Stimulated activated naive CD8-positive, alpha-beta T cell treated with anti-CD3 and anti-CD28 coated beads, Interleukin-15, amount 100 ng/mL, for 72 hours (primary cell): Measurements from ENCODE around the gene MSL2.
"Not testable (repeated sequence)": the region's sequence is repeated elsewhere in the genome, so short reads cannot be mapped to it uniquely, and the experiment has no call there.

Source experiments
- ATAC-seq: fragments of 150-1000 bp; cut with Tn5 transposase; 2 replicates; pipeline ENCODE4 v1.10.0; 2021; ENCODE audit warnings: mild to moderate bottlenecking, moderate library complexity
- DNase-seq, 2 donors: peaks; one replicate each; pipeline ENCODE4 v3.0.0; 2021 to 2022
- H3K27ac Mint-ChIP-seq, 2 donors: one replicate each; pipeline ENCODE4 v1.8.0; 2022; ENCODE audit warnings: mild to moderate bottlenecking in 2 of 2, mixed read lengths in 2 of 2, moderate library complexity in 2 of 2
- H3K27me3 Mint-ChIP-seq: one replicate; pipeline ENCODE4 v1.8.0; 2022; ENCODE audit warnings: mixed read lengths
- H3K4me1 Mint-ChIP-seq: one replicate; pipeline ENCODE4 v1.8.0; 2022; ENCODE audit warnings: mild to moderate bottlenecking, mixed read lengths
- H3K4me3 Mint-ChIP-seq, 2 donors: one replicate each; pipeline ENCODE4 v1.8.0; 2022; ENCODE audit warnings: mild to moderate bottlenecking in 2 of 2, mixed read lengths in 2 of 2, moderate library complexity in 1 of 2
- H3K9me3 Mint-ChIP-seq, 2 donors: one replicate each; pipeline ENCODE4 v1.8.0; 2022; ENCODE audit warnings: mixed read lengths in 2 of 2

Gene MSL2, protein sequence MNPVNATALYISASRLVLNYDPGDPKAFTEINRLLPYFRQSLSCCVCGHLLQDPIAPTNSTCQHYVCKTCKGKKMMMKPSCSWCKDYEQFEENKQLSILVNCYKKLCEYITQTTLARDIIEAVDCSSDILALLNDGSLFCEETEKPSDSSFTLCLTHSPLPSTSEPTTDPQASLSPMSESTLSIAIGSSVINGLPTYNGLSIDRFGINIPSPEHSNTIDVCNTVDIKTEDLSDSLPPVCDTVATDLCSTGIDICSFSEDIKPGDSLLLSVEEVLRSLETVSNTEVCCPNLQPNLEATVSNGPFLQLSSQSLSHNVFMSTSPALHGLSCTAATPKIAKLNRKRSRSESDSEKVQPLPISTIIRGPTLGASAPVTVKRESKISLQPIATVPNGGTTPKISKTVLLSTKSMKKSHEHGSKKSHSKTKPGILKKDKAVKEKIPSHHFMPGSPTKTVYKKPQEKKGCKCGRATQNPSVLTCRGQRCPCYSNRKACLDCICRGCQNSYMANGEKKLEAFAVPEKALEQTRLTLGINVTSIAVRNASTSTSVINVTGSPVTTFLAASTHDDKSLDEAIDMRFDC

DNA sequence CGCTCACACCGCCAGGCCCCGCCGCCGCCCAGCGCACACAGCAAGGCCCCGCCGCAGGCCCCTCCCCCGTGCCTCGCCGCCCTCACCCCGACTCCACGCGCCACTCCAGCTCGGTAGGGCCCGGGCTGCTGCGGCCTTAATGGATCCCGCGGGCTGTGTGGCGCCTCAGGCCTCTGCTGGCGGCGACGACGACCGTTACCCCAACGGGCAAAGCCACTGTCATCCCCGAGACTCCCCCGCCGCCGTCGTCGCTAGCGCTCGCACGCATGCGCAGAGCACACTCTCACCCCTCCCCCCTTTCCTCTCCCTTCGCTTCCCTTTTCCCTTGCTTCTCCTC lies at the start of gene MSL2:
Gene MSL2, minus strand, starts transcription at position 272 of the 337 bp plus-strand sequence. CDS start 1,222 bp downstream, outside the sequence.
- H3K27me3 Mint-ChIP-seq, result no peaks in the 10 kb centered on the region
- H3K9me3 Mint-ChIP-seq, result no peaks in the 10 kb centered on the region
- peak within 1 kb of the TSS; percentile 83 to 98 for H3K4me3 Mint-ChIP-seq
- DNase-seq (no peak), ATAC-seq (peak; percentile 44)
- peaks cover 41% of the 10 kb centered on the region for H3K4me1 Mint-ChIP-seq
- peak within 1 kb of the TSS; percentile 97 to 100 for H3K27ac Mint-ChIP-seq

DNA sequence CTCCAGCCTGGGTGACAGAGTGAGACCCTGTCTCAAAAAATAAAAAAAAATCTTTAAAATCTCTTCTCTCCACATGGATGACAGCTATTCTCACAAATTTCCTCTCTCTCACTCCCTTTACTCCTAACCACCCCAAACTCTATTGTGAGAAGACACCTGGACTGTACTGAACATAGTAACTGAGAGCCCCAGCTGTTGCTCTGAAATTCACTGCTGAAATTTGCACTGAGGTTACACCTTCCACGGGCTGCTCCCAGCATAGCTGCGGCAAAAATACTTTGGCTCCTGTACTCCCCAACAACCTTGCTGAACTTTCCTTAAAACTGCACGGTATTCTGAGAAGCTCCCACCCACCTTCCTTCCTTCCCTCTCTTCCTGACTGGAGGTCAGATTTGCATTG lies 49.6 kb upstream of the MSL2 start:
- DNase-seq (no peak), ATAC-seq (no peak)
- Mint-ChIP-seq H3K9me3 (no peaks in the 10 kb centered on the region), H3K4me1 (peaks cover 11% of the 10 kb centered on the region), H3K4me3 (no peak overlapping the region), H3K27me3 (no peaks in the 10 kb centered on the region), H3K27ac (no peak overlapping the region)

DNA sequence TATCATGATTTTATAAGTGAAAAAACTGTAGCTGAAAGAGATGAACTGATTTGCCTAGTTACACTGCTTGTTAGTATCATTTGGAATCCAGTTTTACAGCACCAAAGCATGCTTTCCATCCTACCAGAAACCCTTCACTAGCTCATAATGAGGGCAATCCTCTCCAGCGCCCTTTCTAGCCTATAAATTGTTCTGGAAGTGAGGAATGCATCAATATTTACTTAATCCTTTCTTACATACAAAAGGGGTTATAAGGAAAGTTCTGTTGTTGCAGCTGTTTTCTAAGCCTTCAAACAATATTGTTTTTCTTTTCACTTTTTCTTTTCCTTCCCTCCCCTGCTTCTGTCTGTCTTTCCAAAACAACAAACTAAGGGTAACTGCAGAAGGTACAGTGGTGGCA lies 43.0 kb upstream of the MSL2 start:
- ATAC-seq, result no peak
- Mint-ChIP-seq H3K4me3 (no peak overlapping the region), H3K27ac (no peak overlapping the region), H3K9me3 (no peaks in the 10 kb centered on the region), H3K4me1 (no peaks in the 10 kb centered on the region), H3K27me3 (no peaks in the 10 kb centered on the region)
- DNase-seq, result no peak

DNA sequence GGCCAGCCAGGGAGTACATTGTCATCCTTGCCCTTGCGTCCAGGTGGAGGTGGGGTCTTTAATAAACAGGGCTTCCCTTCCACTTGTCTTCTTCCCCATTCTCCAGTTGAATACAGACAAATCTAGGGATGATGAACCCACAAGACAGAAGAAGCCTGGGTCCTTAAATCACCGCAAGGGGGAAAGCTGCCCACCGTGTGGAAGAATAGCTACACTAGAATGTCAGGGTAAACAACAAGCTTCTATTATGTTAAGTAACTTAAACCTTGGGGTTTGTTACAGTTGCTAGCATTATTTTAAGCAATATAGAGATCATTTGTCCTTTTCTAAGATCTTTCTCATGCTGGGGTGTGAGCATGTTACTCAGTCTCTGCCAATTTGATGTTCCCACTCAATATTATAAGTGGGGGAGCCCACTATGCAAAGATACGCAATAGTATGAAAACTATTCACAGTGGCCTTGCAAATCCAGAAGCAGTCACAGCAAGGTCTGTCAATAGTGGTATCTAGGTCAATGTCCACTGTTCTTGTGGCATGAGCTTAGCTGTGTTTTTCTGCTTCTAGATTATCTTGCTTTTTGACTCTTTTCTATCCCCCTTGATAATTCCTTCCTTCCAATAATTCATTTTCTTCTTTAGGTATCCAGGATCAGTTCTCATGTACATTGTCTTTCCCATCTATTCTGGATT lies 42.0 kb upstream of the MSL2 start:
- Mint-ChIP-seq H3K4me3 (no peak overlapping the region), H3K27ac (no peak overlapping the region), H3K27me3 (no peaks in the 10 kb centered on the region), H3K4me1 (no peaks in the 10 kb centered on the region), H3K9me3 (no peaks in the 10 kb centered on the region)
- ATAC-seq (no peak), DNase-seq (no peak)

DNA sequence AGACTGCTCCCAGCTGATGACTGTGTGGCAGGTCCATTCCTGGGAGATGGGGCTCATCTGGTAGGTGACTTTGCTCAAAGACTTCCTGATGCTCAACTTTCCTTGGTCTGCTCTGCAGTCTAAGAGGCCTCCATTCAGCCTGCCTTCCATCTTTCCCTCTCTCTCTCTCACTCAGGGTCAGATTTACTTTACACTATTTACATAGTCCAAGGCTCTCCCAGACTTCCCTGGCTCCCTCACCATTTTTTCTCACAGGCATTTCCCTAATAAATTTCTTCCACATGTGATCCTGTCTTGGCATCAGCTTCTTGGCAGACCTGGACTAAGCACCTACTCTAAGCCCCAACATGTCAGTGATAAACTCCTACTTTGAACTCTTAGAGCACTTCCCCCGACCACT lies 41.0 kb upstream of the MSL2 start:
- DNase-seq, result no peak
- ATAC-seq, result no peak
- Mint-ChIP-seq H3K27ac (no peak overlapping the region), H3K27me3 (no peaks in the 10 kb centered on the region), H3K9me3 (no peaks in the 10 kb centered on the region), H3K4me1 (no peaks in the 10 kb centered on the region), H3K4me3 (no peak overlapping the region)

DNA sequence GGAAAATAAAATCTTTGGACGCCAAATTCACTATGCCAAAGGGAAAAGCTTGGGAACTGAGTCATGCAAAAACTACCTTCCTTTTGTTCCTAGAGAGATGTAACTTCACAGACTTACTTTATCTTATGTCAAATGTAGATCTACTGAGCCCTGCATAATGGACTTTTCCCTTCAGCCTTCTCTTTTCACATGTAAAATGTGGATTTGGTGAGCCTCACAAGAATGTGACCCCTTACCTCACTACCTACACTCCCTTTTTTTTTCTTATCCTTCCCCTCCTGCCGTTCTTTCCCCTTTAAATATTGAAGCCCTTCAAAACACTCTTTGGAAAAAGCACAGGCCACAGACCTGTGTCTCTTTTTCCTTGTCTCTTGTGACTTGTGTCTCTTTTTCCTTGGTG lies 40.0 kb upstream of the MSL2 start:
- ATAC-seq, result no peak
- H3K27ac Mint-ChIP-seq, result no peak overlapping the region
- no peak overlapping the region for H3K4me3 Mint-ChIP-seq
- H3K9me3 Mint-ChIP-seq, result no peaks in the 10 kb centered on the region
- H3K4me1 Mint-ChIP-seq, result no peaks in the 10 kb centered on the region
- no peaks in the 10 kb centered on the region for H3K27me3 Mint-ChIP-seq
- DNase-seq, result no peak

DNA sequence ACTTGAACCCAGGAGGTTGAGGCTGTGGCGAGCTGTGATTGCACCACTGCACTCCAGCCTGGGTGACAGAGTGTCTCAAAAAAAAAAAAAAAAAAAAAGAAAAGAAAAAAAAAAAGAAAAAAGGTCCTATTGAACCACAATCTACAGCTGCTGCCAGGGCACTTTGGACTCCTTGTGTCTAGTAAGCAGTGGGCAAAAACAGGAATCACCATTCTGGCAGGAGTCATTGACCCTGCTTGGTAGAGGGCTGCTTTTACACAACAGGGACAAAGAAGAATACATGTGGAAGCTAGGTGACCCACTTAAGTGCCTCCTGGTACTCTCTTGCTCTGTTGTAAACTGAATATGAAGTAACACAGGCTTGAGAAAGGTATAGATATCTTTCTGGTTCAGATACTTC lies 39.4 kb upstream of the MSL2 start:
- Mint-ChIP-seq H3K4me1 (no peaks in the 10 kb centered on the region), H3K9me3 (no peaks in the 10 kb centered on the region), H3K27ac (no peak overlapping the region), H3K4me3 (no peak overlapping the region), H3K27me3 (no peaks in the 10 kb centered on the region)
- DNase-seq, result no peak
- no peak for ATAC-seq

DNA sequence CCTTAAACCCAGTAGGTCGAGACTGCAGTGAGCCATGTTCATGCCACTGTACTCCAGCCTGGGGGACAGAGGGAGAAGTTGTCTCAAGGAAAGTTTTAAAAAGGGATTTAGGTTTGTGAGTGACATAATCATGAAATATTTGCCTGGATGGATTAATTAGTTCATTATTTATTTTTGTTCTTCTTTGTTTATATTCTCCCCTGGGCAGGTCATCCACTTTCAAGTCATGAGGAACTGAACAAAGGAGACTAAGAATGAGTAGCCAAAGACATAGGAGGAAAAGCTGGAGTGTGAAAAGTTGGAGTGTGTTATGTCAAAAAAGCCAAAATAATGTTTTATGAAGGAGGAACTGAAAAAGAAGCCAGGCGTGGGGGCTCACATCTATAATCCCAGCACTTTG lies 36.3 kb upstream of the MSL2 start:
- DNase-seq, result no peak
- Mint-ChIP-seq H3K4me1 (no peaks in the 10 kb centered on the region), H3K27me3 (no peaks in the 10 kb centered on the region)

DNA sequence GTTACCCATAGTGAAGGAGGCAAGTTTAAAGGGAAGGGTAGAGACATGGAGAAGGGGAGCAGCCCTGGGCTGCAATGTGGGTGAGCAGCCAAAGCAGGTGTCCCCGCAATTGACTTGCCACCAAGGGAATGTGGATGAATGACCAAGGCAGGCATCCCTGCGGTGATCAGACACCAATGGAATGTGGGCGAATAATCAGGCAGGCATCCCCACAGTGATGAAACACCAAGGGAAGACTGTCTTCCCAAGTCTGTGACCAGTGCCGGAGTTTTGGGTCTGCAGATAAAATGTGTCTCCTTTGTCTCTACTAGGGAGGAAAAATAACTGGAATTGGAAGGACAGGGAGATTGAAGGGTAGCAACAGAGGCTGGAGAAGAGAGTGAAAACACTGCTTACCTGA lies 26.6 kb upstream of the MSL2 start:
- not testable (repeated sequence) for H3K4me3 Mint-ChIP-seq, H3K4me1 Mint-ChIP-seq, H3K27me3 Mint-ChIP-seq, DNase-seq, ATAC-seq, H3K27ac Mint-ChIP-seq
- peaks cover 6 to 18% of the 10 kb centered on the region in 2 donors for H3K9me3 Mint-ChIP-seq

More for the DNA sequence above, 36.3 kb upstream of the MSL2 start:
- H3K4me3 Mint-ChIP-seq, result no peak overlapping the region
- ATAC-seq, result no peak
- no peaks in the 10 kb centered on the region for H3K9me3 Mint-ChIP-seq
- no peak overlapping the region for H3K27ac Mint-ChIP-seq

DNA sequence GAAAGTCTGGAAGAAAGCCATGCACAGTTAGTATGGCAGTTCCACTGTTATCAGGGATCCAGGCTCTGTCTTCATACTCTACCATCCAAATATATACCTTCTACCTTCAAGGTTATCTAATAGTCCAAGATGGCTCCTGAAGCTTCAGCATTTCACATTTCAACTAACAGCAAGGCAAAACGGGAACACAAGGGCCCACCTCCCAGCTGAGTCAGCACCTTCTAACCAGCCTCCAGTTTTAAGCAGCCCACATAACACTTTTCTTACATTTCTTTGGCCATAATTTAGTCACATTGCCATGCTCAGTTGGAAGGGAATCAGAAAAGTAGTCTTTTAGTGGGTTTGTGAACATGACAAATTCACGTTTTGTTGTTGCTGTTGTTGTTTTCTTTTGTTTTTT lies 15.4 kb upstream of the MSL2 start:
- Mint-ChIP-seq H3K4me1 (no peaks in the 10 kb centered on the region), H3K27ac (no peak overlapping the region), H3K4me3 (no peak overlapping the region), H3K9me3 (no peaks in the 10 kb centered on the region), H3K27me3 (peaks cover 16% of the 10 kb centered on the region)
- DNase-seq, result no peak
- ATAC-seq, result no peak

DNA sequence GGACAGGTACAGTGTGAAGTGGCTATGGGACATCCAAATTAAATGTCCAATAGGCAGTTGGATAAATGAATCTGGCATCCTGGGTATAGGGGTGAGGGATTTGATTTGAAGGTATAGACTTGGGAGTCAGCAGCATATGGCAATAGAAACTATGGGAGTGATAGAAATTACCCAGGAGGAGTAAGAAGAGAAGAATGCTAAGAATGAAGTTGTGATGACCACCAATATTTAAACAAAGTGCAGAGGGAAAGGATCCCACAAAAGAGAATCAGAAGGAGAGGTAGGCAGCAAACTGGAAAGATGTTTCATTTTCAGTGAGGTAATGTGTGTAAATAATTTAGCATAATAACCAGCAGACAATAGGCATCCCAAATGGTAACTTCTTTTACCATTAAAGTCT lies 13.8 kb upstream of the MSL2 start:
- Mint-ChIP-seq H3K27ac (no peak overlapping the region), H3K9me3 (no peaks in the 10 kb centered on the region), H3K27me3 (peaks cover 21% of the 10 kb centered on the region), H3K4me3 (no peak overlapping the region), H3K4me1 (no peaks in the 10 kb centered on the region)
- no peak for DNase-seq
- no peak for ATAC-seq

DNA sequence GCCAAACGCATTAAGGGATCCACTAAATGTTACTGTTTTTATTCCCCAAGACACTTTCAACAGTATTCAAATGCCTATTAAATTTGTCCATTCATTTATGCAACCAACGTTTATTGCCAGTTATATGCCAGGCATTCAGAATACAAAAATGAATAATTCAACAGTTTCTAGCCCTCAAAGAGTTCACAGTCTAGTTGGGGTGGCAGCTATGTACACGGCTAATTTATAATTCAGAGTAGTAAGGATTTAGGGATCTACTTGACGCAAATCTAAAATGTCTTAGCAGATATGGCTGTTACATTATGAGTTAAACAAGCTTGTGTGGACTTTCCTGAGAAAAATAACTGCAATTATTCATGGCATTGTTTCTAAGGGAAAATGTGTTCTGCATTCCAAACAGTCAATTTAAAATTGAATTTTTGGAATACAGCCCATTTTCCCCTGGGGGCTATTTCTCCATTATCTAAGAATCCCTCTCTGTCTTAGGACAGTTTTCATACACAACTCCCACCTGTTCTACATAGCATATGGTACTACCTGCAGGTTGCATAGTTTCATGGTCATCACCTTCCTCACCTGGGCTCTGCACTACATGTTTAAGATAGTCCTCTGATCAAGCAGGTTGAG lies 11.5 kb upstream of the MSL2 start:
- ATAC-seq (no peak), DNase-seq (no peak)
- H3K4me1 Mint-ChIP-seq, result no peaks in the 10 kb centered on the region
- no peaks in the 10 kb centered on the region for H3K9me3 Mint-ChIP-seq
- H3K4me3 Mint-ChIP-seq, result no peak overlapping the region
- H3K27ac Mint-ChIP-seq, result no peak overlapping the region
- H3K27me3 Mint-ChIP-seq, result peaks cover 21% of the 10 kb centered on the region

DNA sequence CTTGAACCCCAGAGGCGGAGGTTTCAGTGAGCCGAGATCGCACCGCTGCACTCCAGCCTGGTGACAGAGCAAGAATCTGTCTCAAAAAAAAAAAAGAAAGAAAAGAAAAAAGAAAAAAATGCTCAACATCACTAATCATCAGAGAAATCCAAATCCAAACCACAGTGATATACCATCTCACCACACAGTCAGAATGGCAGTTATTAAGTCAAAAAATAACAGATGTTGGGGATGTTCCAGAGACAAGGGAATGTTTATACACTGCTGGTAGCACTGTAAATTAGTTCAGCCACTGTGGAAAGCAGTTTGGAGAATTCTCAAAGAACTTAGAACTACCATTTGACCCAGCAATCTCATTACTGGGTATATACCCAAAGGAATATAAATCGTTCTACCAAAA lies 3.1 kb upstream of the MSL2 start:
- H3K27ac Mint-ChIP-seq, result not testable (repeated sequence)

DNA sequence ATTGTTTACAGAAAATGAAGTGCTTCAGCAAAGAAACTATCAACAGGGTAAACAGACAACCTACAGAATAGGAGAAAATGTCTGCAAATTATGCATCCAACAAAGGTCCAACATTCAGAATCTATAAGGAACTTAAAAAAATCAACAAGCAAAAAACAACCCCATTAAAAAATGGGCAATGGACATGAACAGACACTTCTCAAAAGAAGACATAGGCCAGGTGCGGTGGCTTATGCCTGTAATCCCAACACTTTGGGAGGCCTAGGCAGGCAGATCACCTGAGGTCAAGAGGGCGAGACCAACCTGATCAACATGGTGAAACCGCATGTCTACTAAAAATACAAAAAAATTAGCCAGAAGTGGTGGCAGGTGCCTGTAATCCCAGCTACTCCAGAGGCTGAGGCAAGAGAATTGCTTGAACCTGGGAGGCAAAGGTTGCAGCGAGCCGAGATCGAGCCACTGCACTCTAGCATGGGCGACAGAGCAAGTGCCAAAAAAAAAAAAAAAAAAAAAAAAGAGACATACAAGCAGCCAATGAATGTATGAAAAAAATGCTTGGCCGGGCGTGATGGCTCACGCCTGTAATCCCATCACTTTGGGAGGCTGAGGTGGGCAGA lies 2.4 kb upstream of the MSL2 start:
- not testable (repeated sequence) for H3K27ac Mint-ChIP-seq, ATAC-seq, H3K4me3 Mint-ChIP-seq

More for the DNA sequence above, 3.1 kb upstream of the MSL2 start:
- H3K9me3 Mint-ChIP-seq, DNase-seq, H3K4me3 Mint-ChIP-seq, H3K27me3 Mint-ChIP-seq, ATAC-seq: not testable (repeated sequence)
- peaks cover 24% of the 10 kb centered on the region for H3K4me1 Mint-ChIP-seq

DNA sequence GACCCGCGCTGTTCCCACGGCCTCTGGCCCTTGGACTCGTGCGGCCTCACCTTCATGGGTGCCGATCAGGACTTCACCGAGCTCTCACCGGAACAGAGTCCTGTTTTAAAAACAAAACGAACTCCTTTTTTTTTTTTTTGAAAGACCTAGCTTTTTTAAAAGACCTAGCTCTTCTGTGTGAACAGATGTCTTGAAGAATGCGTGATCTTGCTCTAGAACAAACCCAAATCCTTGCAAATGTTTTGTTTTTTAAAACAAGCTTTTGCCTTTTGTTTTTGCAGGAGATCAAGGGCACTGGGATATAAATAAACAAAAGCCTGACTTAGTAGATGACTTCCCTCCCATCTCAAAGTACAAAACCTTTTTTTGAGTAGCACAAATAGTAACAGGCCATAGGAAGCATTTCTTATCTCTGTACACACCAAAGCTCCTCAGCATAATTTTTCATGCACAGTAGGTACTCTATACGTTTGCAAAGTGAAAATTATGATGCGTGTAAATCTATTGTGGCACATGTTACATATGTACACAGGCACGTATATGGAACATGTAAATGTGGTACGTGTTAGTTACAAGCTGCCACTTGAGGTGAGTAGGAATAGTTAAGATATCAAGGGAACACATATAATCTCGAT lies 1.1 kb upstream of the MSL2 start:
- H3K27ac Mint-ChIP-seq, result peak overlapping the region; percentile 97 to 100
- peaks cover 28% of the 10 kb centered on the region for H3K4me1 Mint-ChIP-seq
- H3K4me3 Mint-ChIP-seq, result peak overlapping the region; percentile 83 to 98
- no peaks in the 10 kb centered on the region for H3K27me3 Mint-ChIP-seq
- DNase-seq, result no peak
- no peaks in the 10 kb centered on the region for H3K9me3 Mint-ChIP-seq
- ATAC-seq, result no peak

More for the DNA sequence above, 2.4 kb upstream of the MSL2 start:
- DNase-seq, H3K27me3 Mint-ChIP-seq, H3K9me3 Mint-ChIP-seq: not testable (repeated sequence)
- H3K4me1 Mint-ChIP-seq, result peaks cover 24% of the 10 kb centered on the region
